Activated CD4-positive, alpha-beta T cell treated with anti-CD3 and anti-CD28 coated beads, Interleukin-2, Interleukin-6, amounts not matched to agents 100 ng/mL and 50 ng/mL, durations not matched to agents 16 hours and 8 hours (primary cell): ENCODE data around the gene ANGPTL7.
"Not testable (repeated sequence)": the region's sequence is repeated elsewhere in the genome, so short reads cannot be mapped to it uniquely, and the experiment has no call there.

ENCODE experiments used
- DNase-seq: peaks from one replicate; pipeline ENCODE4 v3.0.0-alpha.2; 2020

ANGPTL7 gene, protein sequence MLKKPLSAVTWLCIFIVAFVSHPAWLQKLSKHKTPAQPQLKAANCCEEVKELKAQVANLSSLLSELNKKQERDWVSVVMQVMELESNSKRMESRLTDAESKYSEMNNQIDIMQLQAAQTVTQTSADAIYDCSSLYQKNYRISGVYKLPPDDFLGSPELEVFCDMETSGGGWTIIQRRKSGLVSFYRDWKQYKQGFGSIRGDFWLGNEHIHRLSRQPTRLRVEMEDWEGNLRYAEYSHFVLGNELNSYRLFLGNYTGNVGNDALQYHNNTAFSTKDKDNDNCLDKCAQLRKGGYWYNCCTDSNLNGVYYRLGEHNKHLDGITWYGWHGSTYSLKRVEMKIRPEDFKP

DNA sequence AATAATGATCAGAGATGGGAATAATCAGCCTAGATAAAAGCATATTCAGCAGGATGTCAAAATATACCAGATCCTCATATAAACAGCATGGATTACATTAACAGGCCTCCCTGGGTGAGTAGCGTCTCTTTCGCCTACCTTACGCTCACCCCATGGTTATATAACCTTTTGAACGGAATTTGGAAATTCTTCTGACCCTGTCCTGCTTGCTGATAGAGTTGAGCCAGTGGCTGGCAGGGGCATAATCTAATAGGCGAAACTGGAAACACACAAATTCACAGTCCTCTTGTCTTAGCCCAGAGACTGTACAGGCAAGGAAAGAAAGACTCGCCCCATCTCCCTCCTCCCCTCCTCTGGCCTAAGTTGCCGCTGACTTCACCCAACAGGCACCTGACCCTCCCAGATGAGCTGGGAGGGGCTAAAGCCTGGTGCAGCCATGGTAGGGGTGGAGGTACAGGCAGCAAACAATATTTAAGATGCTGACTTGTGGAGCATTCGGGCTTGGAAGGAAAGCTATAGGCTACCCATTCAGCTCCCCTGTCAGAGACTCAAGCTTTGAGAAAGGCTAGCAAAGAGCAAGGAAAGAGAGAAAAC lies at the start of gene ANGPTL7:
ANGPTL7 (plus strand) TSS at position 498 of the 594 bp plus-strand sequence. CDS start 225 bp downstream, outside the sequence.
- DNase-seq, result no peak

GRCh38 chr1:11142618-11143391 lies 46.4 kb upstream of the ANGPTL7 start:
- no peak for DNase-seq

DNA sequence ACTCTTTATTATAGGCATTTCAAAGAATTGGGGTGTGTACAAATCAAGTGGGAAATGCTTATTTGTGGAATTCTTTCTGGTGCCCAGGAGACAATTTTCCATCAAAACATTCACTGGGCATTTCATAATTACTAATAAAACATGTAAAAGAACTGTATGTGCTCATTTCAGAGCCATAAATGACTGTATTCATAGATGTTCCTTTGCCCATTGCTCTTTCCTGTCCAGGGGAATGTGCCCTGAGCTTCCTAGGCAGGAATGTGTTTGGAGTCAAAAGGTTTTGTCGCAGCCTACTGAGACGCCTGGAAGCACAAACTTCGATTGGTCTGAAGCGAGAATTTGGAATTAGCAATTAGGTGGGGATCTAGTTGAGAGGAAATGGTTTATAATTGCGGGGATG lies 45.8 kb upstream of the ANGPTL7 start:
- DNase-seq, result no peak

DNA sequence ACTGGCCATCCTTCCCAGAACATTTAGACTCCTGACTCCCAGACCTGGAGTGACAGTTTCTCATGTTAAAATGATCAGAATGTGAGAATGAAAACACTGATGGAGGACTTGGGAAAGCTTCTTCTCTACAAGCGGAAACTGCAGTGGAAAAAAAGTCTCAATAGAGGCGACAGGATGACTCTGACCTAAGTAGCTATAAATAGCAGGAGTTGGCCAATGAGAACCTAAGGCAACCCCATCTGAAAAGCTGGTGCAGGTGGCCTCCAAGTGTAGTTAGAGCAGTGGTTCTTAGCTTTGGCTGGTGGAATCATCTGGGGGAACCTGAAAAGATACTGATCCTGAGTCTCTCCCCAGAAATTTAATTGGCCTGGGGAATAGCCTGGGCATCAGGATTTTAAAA lies 45.2 kb upstream of the ANGPTL7 start:
- peak; percentile 23 for DNase-seq

DNA sequence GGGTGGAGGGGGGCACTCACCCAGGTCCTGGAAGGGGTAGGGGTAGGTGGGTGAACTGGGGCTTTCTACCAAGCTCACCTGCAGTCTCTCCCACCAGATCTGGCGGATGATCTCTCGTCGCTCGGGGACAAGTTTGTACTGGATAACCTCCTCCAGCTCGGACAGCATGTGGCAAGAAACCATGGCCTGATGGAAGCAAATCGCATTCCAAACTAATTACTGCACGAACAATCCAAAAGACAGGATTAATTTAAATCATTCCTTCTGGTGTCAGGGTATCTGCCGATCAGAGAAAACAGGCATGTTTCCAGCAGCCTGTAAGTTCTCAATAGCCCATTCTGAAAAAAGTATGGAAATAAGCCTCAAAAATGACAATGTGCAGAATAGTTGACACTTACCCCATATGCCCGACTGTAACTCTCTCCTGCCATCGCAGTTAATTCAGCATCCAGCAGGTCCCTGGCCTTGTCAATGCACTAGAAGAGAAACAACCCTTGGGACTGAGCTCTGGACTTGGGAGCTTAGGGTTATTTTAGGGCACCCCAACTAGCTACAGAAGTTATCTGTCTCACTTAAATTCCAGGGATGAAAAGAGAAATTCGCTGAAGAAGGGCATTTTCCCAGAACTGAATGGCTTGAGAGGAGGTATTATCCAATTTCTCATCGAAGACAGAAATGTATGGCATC lies 44.4 kb upstream of the ANGPTL7 start:
- DNase-seq, result no peak

DNA sequence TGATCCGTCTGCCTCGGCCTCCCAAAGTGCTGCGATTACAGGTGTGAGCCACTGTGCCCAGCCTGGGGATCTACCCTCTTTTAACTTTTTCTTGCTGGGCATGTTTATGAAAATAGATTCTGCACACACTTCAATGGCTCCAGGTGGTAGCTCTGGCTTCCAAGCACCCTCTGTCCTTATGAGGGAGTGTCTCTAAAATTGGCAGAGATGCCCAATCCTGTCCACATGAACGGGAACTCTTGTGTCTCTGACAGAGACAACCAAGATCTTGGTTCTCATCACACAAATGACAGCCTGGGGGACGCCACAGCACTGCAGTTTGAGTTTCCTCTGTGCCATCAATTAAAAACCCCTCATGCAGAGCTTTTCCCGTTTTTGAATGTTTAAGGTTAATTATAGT lies 43.4 kb upstream of the ANGPTL7 start:
- no peak for DNase-seq

- DNase-seq, result no peak
These were observed 41.9 kb upstream of the ANGPTL7 start for GRCh38 chr1:11147197-11147770.

GRCh38 chr1:11150326-11150725 lies 38.8 kb upstream of the ANGPTL7 start:
- no peak for DNase-seq

DNA sequence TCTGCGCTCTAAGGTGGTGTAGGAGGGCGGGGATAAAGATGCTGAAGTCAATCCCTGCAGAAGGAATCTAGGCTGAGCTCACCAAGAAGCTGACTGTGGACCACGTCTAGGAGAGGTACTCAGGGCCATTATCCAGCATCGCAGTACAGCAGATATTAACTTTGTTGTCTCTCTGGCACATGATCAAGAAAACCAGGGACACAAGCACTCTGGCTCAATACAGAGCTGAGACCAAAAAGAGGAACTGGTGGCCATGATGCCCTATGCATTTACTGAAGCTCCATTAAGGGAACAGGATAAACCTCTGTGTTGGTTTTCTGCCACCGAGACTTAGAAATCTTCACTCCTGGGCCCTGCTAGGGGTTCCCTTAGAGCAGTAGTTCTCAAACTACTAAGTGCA lies 38.0 kb upstream of the ANGPTL7 start:
- DNase-seq, result no peak

DNA sequence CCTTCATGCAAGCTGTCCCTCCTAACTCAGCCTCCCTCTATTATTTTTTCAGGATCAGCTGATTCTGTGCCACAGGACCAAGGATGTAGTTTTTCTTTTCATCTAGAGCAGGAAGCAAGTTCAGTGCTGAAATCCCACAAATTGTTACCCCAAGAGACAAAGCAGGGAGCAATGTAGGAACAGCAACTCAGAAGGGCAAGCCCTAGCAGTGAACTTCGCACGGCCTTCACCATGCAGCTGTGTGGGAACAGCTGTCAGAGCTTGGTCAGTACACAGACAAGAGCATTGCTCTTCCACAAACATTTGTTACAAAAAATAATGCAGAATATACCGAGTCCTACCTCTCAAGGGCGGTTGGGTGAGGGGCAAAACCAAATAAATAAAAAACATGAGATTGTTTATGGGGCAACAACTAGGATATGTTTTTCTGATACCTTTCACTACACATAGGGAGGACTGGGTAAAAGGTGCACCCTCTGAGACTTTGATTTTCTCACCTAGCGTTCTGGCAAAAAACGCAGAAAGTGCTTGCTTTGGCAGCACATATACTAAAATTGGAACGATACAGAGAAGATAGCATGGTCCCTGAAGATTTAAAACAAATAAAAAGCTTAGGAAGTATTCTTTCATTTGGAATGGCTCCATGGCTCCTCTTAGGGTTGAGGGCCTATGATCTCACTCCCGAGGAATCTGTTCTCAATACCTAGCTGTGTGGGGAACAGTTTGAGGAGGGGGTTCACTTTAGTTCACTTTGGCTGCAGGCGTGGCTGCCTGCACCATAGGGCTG lies 37.1 kb upstream of the ANGPTL7 start:
- DNase-seq, result no peak

DNA sequence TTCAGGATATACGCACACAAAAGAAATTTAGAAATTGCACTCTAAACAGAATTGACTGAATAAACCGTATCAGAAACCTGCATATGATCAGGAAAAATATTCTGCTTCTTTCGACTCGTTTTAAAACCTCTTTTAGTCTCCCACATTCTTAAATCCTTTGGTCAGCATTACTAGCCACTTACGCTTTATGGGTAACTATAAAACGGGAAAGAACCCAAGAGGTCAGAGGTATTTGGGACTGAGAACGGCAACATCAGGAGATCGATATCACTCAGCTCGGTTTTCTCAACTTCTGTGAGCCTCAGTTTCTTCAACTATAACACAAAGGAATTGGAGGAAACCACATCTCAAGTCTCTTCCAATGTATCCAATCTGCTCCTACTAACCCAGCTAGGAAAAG lies 36.4 kb upstream of the ANGPTL7 start:
- no peak for DNase-seq

DNA sequence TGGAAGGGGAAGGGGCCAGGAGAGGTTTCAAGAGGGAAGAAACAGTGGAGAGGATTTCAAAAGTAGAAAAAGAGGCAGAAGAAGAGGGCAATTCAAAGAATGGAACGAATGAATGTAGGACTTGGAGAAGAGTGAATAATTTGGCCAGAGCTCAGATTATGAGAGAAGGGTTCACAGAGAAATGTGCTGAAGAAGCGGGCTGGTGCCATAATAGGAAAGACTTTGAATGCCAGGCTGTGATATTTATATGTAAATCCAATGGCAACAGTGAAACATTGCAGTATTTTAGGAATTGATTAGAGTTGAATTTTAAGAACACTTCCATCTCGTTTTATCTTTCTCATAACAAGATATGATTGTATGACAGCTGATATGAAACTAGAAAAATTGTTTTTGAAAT lies 36.0 kb upstream of the ANGPTL7 start:
- DNase-seq, result no peak

GRCh38 chr1:11156441-11156840 lies 32.7 kb upstream of the ANGPTL7 start:
- DNase-seq, result no peak

DNA sequence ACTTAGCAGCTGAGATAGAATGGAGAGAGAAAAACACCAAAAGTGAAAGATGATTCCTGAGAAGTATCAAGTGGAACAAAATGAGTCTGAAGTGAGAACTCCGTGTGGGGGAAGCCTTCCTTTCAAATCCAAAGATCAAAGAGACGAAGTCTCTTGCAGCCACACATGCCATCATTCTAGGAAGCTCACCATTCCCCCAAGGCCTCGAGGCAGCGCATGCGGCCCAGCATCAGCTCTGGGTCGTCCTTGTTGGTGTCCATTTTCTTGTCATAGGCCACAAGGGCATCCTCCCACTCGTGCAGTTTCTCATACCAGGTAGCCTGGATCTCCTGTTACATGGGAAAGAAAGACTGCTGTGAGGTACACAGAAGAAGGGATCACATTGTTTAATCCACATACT lies 32.2 kb upstream of the ANGPTL7 start:
- DNase-seq, result peak; percentile 19

DNA sequence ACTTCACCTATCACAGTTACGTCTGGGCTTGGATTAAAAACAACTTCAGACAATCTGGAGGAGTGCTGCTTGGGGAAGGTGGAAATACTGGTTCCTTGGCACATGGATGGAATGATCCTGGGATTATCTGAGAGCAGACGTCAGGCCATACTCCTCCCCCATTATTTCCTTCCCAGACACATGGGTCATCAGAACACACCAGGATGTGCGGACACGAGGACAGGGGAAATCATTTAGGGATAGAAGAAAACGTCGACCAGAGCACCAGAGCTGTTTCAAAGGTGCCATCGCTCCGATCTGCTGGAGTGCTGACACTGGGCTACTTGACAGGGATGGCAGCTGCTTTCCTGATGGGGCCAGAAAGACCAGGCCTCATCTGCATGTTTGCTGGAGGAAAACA lies 31.8 kb upstream of the ANGPTL7 start:
- DNase-seq, result no peak

- DNase-seq, result no peak
These were observed 31.3 kb upstream of the ANGPTL7 start for GRCh38 chr1:11157867-11158266.

GRCh38 chr1:11158291-11158690 lies 30.9 kb upstream of the ANGPTL7 start:
- DNase-seq, result no peak

- DNase-seq, result no peak
These were observed 30.3 kb upstream of the ANGPTL7 start for GRCh38 chr1:11158720-11159321.

DNA sequence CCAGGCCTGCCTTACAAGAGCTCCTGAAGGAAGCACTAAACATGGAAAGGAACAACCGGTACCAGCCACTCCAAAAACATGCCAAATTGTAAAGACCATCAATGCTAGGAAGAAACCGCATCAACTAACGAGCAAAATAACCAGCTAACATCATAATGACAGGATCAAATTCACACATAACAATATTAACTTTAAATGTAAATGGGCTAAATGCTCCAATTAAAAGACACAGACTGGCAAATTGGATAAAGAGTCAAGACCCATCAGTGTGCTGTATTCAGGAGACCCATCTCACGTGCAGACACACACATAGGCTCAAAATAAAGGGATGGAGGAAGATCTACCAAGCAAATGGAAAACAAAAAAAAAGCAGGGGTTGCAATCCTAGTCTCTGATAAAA lies 26.4 kb upstream of the ANGPTL7 start:
- not testable (repeated sequence) for DNase-seq

DNA sequence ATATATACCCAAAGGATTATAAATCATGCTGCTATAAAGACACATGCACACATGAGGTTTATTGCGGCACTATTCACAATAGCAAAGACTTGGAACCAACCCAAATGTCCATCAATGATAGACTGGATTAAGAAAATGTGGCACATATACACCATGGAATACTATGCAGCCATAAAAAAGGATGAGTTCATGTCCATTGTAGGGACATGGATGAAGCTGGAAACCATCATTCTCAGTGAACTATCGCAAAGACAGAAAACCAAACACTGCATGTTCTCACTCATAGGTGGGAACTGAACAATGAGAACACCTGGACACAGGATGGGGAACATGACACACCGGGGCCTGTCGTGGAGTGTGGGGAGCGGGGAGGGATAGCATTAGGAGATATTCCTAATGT lies 22.4 kb upstream of the ANGPTL7 start:
- not testable (repeated sequence) for DNase-seq

GRCh38 chr1:11168731-11169130 lies 20.4 kb upstream of the ANGPTL7 start:
- DNase-seq, result no peak

- DNase-seq, result no peak
These were observed 20.0 kb upstream of the ANGPTL7 start for GRCh38 chr1:11169202-11169601.
